CD4-positive, alpha-beta T cell treated with Interleukin-4 for 4 hours (primary cell): Measurements from ENCODE around the gene CLPTM1.
"Not testable (repeated sequence)": the region's sequence is repeated elsewhere in the genome, so short reads cannot be mapped to it uniquely, and the experiment has no call there.

Experiments
- DNase-seq: peaks from one replicate; pipeline ENCODE4 v3.0.0-alpha.2; 2020

CLPTM1 gene

GRCh38 chr19:44942067-44942571 lies 13.1 kb upstream of the CLPTM1 start, which contains the start of gene APOC4:
Gene APOC4, plus strand, starts transcription at chr19:44942237. Its CDS starts 41 bp downstream, at chr19:44942278.
- DNase-seq = no peak

- peak; percentile 6 for DNase-seq
Measured at GRCh38 chr19:44943801-44944249, 11.4 kb upstream of the CLPTM1 start.

- DNase-seq = no peak
Measured at GRCh38 chr19:44947041-44947581, 8.1 kb upstream of the CLPTM1 start.

- no peak for DNase-seq
Measured at GRCh38 chr19:44948237-44948636, 6.9 kb upstream of the CLPTM1 start.

- no peak for DNase-seq
Measured at GRCh38 chr19:44948763-44949374, 6.3 kb upstream of the CLPTM1 start.

- no peak for DNase-seq
Measured at GRCh38 chr19:44949550-44949949, 5.6 kb upstream of the CLPTM1 start.

GRCh38 chr19:44951179-44952159 lies 3.7 kb upstream of the CLPTM1 start:
- DNase-seq = peak; percentile 75

GRCh38 chr19:44954278-44954648 lies 917 bp upstream of the CLPTM1 start:
- DNase-seq = no peak

GRCh38 chr19:44955505-44956439 lies 592 bp downstream of the CLPTM1 start:
- DNase-seq = no peak

GRCh38 chr19:44957526-44957925 lies 2.3 kb downstream of the CLPTM1 start:
- no peak for DNase-seq

GRCh38 chr19:44958090-44958489 lies 2.9 kb downstream of the CLPTM1 start:
- no peak for DNase-seq

- no peak for DNase-seq
Measured at GRCh38 chr19:44959691-44960090, 4.5 kb downstream of the CLPTM1 start.

- DNase-seq = no peak
Measured at GRCh38 chr19:44960906-44961728, 5.9 kb downstream of the CLPTM1 start.

GRCh38 chr19:44961821-44962220 lies 6.6 kb downstream of the CLPTM1 start:
- DNase-seq = no peak

GRCh38 chr19:44968118-44968517 lies 12.9 kb downstream of the CLPTM1 start:
- no peak for DNase-seq

- DNase-seq = no peak
Measured at GRCh38 chr19:44968670-44969069, 13.5 kb downstream of the CLPTM1 start.

- DNase-seq = no peak
Measured at GRCh38 chr19:44969437-44969836, 14.3 kb downstream of the CLPTM1 start.

GRCh38 chr19:44971451-44971850 lies 16.3 kb downstream of the CLPTM1 start:
- DNase-seq = not testable (repeated sequence)

GRCh38 chr19:44972802-44973201 lies 17.6 kb downstream of the CLPTM1 start:
- DNase-seq = no peak

- no peak for DNase-seq
Measured at GRCh38 chr19:44973982-44974735, 19.0 kb downstream of the CLPTM1 start.

GRCh38 chr19:44974857-44975256 lies 19.7 kb downstream of the CLPTM1 start:
- DNase-seq = no peak
